Epithelial cell of proximal tubule (primary cell): Measurements from ENCODE around the gene PSMD4. TPM values are rescaled to one million over a fixed set of nuclear protein-coding genes. Genes with fewer than 3 reads are reported as not detected.

Experiments
- DNase-seq: peaks from one replicate; pipeline ENCODE4 v3.0.0-alpha.2; 2011; ENCODE audit warnings: low read depth
- H3K4me3 ChIP-seq: 2 replicates; pipeline ENCODE4 v1.5.1; 2011; ENCODE audit warnings: low read depth, mild to moderate bottlenecking, low read length
- CTCF ChIP-seq: conservative IDR thresholded peaks from 2 replicates; pipeline ENCODE4 v1.5.1; 2012; ENCODE audit warnings: low read depth, mild to moderate bottlenecking, low read length
- total RNA-seq: library from RNA; depleted of rRNA; stranded (reverse); fragments of >200 nt; gene quantifications from 2 replicates; pipeline ENCODE4 v1.2.3, GENCODE V29; 2015

Gene PSMD4
- total RNA-seq, 1 donor from 2014 or later: 225 TPM

DNA sequence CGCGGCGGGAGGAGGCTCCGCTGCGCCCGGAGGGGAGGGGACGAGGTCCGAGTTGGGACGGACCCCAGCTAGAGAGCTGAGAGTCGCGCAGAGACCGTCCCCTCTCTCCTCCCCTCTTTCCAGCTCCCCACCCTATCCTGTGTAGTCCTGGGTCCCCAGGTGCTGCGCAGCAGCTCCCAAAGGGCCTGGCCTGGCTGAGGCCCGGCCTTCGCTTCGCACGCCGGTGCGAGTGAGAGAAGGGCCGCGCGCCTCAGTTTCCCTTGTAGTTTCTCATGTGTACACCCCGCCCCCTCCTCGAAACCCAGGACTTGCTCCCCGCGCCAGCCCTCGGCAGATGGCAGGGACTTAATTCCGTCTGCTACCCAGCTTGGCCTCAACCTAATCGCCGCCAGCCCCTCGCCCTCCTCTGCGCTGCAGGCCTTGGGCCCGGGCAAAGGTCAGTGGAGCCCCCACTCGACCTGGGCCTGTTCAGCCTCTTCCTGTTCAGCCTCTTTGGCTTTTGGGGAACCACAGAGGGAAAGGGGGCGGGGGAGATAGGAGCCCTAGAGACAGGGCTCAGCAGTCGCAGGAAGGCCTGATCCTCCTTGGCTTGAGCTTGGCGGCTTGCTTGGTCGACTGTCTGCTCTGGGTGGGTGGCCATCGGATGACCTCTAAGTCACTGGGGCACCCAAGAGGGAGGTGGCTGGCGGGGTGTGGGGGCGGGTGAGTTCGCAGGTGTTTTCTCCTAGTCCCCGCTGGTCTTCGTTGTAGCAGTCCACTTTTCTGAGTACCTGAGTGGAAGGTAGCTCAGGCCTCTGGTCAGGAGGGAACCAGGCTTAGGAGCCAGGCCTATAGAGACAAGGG, 28.6 kb downstream of the PSMD4 start:
- peak overlapping the region; percentile 86 for H3K4me3 ChIP-seq
- DNase-seq: no peak
- no peak for TF ChIP-seq CTCF

DNA sequence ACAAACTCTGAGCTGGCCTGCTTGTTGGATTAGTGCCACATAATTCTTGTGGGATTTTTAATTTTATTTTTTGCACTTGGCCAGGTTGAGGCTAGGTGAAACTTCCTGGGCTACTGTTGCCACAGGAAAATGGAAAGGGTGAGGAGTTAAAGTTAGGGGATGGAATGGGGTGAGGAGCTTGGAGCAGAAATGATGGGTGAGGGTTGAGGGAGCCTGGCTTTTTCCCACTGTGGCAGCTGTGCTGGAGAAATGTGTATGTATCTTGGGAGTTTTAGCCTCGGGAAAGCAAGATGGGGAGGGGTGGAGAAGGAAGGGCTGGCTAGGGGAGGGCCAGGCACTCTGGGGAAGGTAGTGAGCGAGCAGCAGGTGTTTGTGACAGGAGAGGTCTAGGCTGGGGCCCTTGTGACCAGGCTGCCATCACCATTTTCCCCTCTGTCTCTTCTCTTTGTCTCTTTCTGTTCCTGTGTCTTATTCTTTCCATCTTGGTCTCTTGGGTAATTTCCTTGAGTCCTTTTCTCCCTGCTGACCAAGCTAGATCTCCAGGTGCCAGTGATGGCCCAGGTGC, 29.6 kb downstream of the PSMD4 start:
- H3K4me3 ChIP-seq: peak overlapping the region; percentile 86
- DNase-seq: no peak
- TF ChIP-seq CTCF: no peak

DNA sequence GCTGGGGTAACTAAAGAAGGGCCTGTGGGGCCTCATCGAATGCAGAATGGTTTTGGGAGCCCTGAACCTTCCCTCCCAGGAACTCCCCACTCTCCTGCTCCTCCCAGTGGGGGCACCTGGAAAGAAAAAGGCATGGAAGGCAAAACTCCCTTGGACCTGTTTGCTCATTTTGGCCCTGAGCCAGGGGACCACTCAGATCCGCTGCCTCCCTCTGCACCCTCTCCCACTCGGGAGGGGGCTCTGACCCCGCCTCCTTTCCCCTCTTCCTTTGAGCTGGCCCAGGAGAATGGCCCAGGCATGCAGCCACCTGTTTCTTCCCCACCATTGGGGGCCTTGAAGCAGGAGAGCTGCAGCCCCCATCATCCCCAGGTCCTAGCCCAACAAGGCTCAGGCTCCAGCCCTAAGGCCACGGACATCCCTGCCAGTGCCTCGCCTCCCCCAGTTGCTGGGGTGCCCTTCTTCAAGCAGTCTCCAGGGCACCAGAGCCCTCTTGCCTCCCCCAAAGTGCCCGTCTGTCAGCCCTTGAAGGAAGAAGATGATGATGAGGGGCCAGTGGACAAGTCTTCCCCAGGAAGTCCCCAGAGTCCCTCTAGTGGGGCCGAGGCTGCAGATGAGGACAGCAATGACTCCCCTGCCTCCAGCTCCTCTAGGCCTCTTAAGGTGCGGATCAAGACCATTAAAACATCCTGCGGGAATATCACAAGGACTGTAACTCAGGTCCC, 32.2 kb downstream of the PSMD4 start:
- TF ChIP-seq CTCF: no peak
- DNase-seq: no peak

DNA sequence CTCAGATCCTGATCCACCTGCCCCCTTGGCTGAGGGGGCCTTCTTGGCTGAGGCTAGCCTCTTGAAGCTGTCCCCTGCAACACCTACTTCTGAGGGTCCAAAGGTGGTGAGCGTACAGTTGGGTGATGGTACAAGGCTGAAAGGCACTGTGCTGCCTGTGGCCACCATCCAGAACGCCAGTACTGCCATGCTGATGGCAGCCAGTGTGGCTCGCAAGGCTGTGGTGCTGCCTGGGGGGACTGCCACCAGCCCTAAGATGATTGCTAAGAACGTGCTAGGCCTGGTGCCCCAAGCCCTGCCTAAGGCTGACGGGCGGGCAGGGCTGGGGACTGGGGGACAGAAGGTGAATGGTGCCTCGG, 32.8 kb downstream of the PSMD4 start:
- no peak overlapping the region for H3K4me3 ChIP-seq
- no peak for TF ChIP-seq CTCF
- DNase-seq: no peak

More for the DNA sequence above, 32.2 kb downstream of the PSMD4 start:
- no peak overlapping the region for H3K4me3 ChIP-seq

GRCh38 chr1:151287767-151288500, 33.4 kb downstream of the PSMD4 start:
- no peak for TF ChIP-seq CTCF
- H3K4me3 ChIP-seq: no peak overlapping the region
- DNase-seq: no peak

DNA sequence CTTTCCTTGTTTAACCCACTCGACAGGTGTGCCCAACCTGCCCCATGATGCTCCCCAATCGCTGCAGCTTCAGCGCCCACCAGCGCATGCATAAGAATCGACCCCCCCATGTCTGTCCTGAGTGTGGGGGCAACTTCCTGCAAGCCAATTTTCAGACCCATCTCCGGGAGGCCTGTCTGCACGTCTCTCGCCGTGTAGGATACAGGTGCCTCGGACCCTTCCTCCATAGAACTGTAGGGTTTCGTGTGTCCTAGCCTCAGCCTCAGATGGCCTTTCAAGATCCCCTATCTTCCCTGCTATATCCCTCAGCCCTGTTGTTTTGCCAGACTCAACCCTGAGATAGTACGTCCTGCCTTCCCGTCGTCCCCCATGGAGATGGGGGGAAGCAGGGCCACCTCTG, 34.0 kb downstream of the PSMD4 start:
- no peak for DNase-seq
- H3K4me3 ChIP-seq: no peak overlapping the region
- TF ChIP-seq CTCF: no peak
